IPS-18c (cell line): ENCODE results near the gene EPS15.
"Not testable (repeated sequence)": the region's sequence is repeated elsewhere in the genome, so short reads cannot be mapped to it uniquely, and the experiment has no call there.

Experiments used
- H3K4me3 ChIP-seq: 2 replicates; pipeline ENCODE4 v1.7.0; 2013; ENCODE audit warnings: low read depth, mild to moderate bottlenecking, low read length, moderate library complexity; ENCODE audit not compliant: insufficient read depth
- H3K9me3 ChIP-seq: one replicate; pipeline ENCODE4 v1.6.1; 2013; ENCODE audit warnings: mild to moderate bottlenecking, low read length, moderate library complexity; ENCODE audit not compliant: control insufficient read depth, insufficient read depth

The EPS15 gene

DNA sequence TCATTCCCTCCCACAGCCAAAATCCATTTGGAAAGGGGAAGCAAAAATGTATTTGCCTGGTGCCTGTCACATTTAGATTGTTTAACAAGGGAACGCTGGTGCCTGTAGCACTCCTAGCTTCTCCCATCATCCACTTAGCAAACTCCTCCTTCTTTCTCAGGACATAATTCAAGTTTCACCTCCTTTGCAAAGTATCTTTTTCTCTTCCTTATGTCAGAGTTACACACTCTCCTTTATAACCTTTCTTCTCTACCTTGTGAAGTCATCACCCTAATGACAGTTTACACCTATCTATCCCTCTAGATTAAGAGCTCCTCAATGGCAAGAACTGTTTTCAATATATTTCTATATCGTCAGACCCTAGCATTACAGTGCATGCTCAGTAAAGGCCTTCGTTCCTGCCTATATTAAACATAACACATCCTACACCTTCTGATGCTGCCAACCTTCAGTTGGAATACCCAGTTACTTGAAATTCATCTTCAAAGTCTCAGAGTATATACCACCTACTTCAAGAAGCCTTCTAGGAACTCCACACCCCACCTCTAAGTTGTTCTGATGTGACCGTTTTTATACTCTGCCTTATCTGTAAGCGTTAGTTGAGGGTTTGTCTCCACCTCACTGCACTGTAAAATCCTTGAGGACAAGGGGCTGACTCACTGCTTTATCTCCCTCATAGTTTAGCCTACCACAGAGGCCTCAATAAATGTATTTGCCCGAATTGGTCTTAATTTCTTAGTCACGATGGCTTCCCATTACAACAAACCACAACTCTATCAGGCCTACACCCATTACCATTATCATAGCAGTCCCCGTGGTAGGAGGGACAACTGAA, 1.0 kb upstream of the EPS15 start:
- Histone ChIP-seq H3K9me3 (no peaks in the 10 kb centered on the region), H3K4me3 (no peak overlapping the region)

DNA sequence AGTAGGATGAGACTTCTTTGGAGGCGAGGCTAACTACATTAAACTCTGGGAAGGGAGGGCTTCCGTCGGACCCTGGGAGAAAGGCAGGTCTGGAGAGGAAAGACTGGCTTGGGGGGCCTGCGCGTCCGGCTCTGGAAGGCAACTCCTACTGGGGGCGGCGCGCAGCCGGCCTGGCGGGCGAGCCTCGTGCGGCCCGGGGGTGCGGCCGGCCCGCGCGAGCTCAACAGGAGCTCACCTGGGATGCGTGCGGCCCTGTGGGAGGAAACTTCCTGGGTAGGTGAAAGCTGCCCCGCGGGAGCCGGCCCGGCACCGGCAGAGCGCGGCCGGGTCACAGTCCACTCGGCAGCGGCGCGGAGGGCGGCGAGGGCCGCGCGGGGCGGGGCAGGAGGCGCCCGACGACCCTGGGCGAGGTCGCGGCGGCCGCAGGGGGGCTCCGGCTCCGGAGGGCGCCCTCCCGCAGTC, 449 bp downstream of the EPS15 start:
- peak overlapping the region; percentile 90 for H3K4me3 ChIP-seq
- no peaks in the 10 kb centered on the region for H3K9me3 ChIP-seq

DNA sequence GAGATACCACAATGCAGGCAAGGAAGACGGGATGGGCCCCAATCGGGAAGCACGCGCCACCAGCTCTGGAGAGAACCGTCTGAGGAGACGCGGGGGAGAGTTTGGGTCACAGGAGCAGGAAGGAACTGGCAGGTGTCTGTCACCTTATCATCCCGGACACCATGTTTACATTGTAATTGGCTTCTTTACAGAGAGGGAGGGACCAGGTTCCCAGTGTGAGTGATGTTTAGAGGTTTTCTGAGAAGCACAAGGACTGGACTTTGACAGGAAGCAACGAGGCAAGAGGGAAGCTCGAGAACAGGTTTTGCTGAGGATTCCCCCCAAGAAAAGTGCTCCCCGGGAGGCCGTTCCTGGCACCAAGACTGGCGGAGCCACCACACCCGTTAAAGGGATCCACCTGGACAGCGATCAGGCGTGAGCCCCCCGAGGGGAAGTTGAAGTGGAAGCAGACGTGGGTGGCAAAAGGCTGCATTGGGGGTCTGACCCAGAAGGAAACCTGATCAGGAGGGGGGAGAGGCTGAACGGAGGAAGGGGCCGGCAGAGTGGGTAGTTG, 957 bp downstream of the EPS15 start:
- H3K9me3 ChIP-seq, result no peaks in the 10 kb centered on the region
- peak overlapping the region; percentile 90 for H3K4me3 ChIP-seq

DNA sequence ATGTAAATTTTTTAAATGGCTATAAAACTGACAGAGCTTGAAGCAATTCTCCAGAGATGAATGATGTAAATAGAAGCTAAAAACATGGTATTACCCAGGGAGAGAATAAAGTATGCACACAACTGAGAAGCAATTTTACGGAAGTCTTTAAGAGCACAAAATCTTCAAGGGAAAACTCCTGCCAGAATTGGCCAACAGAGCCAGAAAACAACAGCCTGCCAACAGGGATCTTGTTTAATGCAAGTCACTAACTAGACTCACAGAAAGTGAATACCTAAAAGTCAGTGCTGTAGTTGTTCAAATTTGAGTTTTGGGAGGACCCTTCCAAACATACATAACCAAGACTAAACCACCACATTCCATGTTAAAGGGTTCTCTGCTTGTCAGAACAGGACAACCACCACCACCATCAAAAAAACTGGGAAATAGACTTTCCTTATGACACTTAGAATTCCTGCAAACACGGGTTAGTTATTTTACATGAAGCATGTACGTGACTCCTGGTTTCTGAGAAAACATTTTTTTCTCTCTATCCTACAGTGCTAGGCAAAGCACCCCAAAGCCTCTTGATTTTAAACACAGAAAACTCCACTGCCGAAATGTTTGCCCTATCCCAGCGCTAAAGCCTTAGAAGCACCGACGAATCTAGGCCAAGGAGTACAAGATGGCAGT, 1.6 kb downstream of the EPS15 start:
- no peaks in the 10 kb centered on the region for H3K9me3 ChIP-seq

DNA sequence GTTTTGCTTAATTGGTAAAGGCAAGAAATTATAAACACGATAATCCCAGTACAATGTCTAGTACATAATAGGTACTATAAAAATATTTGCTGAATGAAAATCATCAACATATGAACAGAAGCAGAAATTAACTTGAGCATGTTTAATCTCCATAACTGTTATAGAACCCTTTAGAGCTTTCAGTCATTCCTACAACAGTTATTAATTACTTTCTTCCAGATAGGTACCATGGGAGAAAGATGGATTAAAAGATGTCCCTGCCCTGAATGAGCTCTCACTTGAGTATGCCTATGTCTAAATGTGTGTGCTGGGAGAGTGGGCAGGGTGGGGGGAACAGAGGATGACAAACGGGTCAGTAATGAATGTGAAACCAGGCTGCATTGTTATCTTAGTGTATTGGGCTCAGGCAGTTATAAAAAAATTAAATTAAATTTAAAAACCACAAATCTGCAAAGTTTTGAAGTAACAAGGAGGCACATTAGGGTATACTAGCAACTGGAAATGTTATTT, 2.4 kb downstream of the EPS15 start:
- Histone ChIP-seq H3K9me3 (no peaks in the 10 kb centered on the region), H3K4me3 (no peak overlapping the region)

More for the DNA sequence above, 1.6 kb downstream of the EPS15 start:
- peak overlapping the region; percentile 90 for H3K4me3 ChIP-seq

DNA sequence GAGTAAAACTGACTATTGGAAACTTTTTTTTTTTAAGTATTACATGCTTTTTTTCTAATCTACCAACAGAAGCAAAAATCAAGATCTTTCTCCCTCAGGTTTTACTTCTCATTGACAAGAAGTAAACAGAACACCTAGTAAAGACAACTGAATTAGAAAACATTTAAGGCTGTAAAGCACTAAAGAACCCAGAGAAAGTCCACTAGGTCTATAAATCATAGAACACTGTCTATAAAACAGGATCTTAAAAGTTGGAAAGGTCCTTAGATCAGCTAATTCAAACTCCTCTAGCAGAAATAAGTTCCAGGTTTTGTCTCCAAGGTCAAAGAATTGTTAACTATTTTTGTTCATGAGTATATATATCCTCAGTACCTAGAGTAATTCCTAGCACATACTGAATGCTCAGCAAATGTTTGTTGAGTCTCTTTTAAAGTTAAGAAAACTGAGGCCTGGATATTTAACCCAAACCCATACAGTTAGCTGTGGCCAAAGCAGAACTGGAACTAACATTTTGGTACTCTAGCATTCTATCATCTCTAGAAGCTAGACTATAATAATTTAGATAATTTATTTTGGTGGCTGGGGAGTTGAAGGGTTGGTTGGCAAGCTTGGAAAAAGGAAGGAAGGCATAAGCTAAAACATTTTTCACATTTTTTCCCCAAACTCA, 3.0 kb downstream of the EPS15 start:
- Histone ChIP-seq H3K9me3 (no peaks in the 10 kb centered on the region), H3K4me3 (no peak overlapping the region)

DNA sequence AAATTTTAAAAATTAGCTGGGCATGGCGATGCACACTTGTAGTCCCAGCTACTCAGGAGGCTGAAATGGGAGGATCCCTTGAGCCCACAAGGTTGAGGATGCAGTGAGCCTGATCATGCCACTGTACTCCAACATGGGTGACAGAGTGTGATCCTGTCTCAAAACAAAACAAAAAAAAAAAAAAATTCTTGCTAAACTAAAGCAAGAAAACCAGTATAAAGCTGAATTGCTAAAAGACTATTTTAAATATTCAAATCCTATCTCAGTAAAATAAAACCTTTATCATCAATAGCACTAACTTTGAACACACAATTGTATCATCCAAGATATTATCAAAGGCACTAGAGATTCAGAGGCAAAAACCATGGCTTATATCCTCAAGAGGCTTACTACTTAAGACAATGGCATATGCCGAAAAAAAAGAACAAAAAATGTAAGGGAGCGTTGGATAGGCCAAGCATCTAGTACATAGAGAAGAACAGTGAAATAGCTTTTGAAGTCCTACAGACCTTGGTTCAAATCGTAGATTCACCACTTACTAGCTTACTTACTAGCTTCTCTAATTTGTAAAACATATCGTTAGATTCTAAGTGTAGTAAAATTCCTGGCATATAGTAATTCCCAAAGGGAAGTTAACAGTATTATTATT, 3.6 kb downstream of the EPS15 start:
- H3K4me3 ChIP-seq, result no peak overlapping the region

DNA sequence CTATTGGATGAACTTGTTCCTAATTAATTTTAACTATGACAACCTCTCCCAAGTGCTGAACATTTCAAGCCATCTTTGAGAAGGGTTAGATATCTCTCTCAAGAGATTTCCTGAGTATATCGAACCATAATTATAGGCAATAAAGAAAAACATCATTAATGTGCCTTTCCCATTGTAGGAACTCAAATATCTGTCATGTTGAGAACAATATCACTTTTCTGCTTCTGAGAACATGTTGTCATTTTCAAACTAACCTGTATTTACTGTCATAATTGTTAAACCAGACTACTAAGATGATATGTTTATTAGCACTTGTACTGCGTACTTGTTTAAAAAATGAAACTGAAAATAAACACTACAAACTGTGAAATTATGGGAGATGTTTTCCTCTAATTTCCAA, 4.3 kb downstream of the EPS15 start:
- H3K4me3 ChIP-seq, result no peak overlapping the region
- no peaks in the 10 kb centered on the region for H3K9me3 ChIP-seq

More for the DNA sequence above, 3.6 kb downstream of the EPS15 start:
- no peaks in the 10 kb centered on the region for H3K9me3 ChIP-seq

DNA sequence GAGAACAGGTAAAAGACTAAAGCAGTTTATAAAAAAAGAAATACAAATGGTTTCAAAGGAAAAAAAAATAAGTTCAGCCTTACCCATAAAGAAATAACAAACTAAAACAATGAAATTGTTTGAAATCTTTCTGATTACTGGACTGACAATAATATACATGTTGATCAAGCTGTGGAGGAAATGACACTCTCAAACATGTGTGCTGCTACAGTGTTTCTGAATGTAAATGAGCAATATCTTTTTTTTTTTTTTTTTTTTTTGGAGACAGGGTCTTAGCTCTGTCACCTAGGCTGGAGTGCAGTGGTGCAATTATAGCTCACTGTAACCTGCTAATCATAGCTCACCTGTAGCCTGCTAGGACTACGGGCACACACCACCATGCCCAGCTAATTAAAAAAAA, 6.5 kb downstream of the EPS15 start:
- H3K9me3 ChIP-seq, result no peaks in the 10 kb centered on the region
- H3K4me3 ChIP-seq, result no peak overlapping the region

DNA sequence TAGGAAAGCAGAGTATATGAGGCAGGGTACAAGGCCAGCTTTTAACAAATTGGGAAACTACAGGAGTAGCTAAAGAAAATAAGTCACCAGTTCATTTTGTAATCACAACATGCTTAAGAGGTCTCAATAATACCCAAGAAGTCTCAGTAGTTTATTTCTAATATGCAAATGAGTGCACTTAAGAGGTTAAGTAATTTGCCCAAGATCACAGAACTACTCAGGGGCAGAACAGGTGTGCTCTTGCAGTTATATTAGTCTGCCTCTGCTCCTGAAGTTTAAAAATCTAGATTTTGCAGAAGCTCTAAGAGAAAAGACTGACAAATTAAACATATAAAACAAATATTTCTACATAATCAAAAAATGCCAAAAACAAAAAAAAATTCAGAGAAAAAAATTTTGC, 6.9 kb downstream of the EPS15 start:
- Histone ChIP-seq H3K4me3 (no peak overlapping the region), H3K9me3 (no peaks in the 10 kb centered on the region)

DNA sequence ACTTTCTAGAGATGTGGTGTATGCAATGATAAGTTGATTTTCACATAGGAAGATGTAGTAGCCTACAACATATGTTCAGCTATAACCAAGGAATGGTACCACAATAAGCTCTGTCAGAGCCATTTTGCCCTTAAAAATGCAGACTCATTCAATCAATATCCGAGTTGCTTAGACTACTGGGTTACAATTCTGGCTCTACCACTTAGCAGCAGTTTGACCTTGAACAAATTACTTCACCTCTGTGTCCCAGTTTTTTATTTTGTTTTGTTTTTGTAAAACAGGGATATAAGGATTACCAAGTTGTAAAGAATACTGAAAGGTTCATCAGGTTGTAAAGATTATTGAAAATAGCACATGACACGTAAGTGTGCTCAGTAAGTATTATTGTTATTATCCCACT, 9.3 kb downstream of the EPS15 start:
- Histone ChIP-seq H3K9me3 (no peaks in the 10 kb centered on the region), H3K4me3 (no peak overlapping the region)

DNA sequence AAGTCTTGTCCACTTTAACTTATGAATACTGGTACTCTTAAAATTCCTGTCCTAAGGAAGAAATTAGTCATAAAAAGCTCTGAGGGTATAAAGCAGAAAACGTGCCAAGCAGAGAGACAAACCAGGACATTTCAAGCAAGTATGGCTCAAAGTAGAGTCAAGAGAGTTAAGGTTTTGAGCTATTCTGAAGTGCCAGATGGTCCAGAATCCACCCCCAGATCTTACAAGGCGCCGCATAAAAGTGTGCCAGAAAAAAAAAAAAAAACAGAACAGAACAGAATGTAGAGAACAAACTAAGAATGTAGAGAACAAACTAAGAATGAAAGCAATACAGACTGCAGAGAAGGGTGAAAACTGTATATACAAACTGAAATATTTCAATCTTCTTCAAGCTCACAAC, 12.5 kb downstream of the EPS15 start:
- Histone ChIP-seq H3K4me3 (no peak overlapping the region), H3K9me3 (no peaks in the 10 kb centered on the region)

DNA sequence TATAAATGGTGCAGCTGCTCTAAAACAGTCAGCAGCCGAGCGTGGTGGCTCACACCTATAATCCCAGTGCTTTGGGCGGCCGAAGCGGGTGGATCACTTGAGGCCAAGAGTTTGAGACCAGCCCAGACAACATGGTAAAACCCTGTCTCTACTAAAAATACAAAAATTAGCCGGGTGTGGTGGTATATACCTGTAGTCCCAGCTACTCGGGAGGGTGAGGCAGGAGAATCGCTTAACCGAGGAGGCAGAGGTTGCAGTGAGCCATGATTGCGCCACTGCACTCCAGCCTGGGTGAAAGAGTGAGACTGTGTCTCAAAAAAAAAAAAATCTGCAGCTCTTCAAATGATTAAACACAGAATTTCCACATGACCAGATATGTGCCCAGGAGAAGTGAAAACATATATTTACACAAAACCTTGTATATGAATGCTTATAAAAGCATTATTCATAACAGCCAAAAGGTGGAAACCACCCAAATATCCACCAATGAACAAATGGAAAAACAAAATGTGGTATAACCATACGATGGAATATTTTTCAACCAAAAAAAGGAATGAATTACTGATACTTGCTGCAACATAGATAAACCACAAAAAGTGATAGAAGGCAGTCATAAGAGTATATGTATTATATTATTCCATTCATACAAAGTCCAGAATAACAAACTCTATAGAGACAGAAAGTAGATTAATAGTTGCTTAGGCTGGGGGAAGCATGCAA, 14.1 kb downstream of the EPS15 start:
- peaks cover 2% of the 10 kb centered on the region for H3K9me3 ChIP-seq
- H3K4me3 ChIP-seq, result no peak overlapping the region

DNA sequence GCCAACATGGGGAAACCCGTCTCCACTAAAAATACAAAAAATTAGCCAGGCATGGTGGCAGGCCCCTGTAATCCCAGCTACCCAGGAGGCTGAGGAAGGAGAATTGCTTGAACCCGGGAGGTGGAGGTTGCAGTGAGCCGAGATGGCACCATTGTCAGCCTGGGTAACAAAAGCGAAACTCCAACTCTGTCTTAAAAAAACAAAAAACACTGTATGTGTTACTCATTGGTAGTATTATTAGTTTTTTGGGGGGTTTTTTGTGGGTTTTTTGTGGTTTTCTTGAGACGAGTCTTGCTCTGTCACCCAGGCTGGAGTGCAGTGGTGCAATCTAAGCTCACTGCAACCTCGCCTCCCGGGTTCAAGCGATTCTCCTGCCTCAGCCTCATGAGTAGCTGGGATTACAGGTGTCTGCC, 17.8 kb downstream of the EPS15 start:
- not testable (repeated sequence) for H3K4me3 ChIP-seq, H3K9me3 ChIP-seq

DNA sequence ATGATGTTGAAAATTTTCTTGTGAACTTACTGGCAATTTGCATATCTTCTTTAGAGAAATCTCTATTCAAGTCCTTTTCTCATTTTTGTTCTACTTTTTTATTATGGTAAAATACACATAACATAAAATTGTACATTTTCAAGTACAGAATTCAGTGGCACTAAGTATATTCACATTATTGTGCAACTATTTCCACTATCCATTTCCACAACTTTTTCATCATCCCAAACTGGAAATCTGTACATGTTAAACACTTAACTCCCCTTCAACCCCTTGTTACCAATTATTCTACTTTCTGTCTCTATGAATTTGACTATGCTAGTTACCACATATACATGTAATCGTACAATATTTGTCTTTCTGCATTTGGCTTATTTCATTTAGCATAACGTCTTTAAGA, 19.4 kb downstream of the EPS15 start:
- Histone ChIP-seq H3K9me3 (peaks cover 2% of the 10 kb centered on the region), H3K4me3 (no peak overlapping the region)

DNA sequence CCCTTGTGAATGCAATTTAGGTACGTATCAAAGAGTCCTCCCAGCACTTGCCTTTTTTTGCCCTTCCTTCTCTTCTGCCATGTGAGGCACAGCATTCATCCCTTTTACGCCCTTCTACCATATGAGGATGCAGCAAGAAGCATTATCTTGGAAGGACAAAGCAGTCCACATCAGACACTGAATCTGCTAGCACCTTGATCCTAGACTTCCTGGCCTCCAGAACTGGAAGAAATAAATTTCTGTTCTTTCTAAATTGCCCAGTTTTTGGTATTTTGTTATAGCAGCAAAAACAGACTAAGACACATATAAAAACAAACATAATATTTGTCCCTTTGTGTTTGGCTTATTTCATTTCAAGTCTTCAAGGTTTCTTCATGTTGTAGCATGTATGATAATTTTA, 20.1 kb downstream of the EPS15 start:
- Histone ChIP-seq H3K9me3 (peaks cover 2% of the 10 kb centered on the region), H3K4me3 (no peak overlapping the region)
